Body of pancreas (tissue), 4 donors: ENCODE results near the gene CCER1. TPM values are rescaled to one million over a fixed set of nuclear protein-coding genes. Genes with fewer than 3 reads are reported as not detected.

Experiments used
- ATAC-seq: fragments of 150-250 bp; one replicate; pipeline ENCODE4 v1.9.1; 2016
- DNase-seq, 4 donors: peaks; one replicate each; pipeline ENCODE4 v3.0.0-alpha.2; 2019
- H3K27ac ChIP-seq, 4 donors: fragments of 200-600 bp; sonication (generic); 1 replicate in 3 of 4; 2 replicates in 1 of 4; pipeline versions ENCODE4 v1.5.1 to v1.6.1; 2016 to 2019; ENCODE audit warnings: mild to moderate bottlenecking in 1 of 4, mixed read lengths in 1 of 4, moderate library complexity in 1 of 4
- H3K27me3 ChIP-seq, 2 donors: fragments of 200-600 bp; sonication (generic); one replicate each; pipeline ENCODE4 v1.6.0; 2016; ENCODE audit warnings: mild to moderate bottlenecking in 1 of 2
- H3K36me3 ChIP-seq, 2 donors: fragments of 200-600 bp; sonication (generic); replicated peaks in 1 of 2; 2 replicates each; pipeline ENCODE4 v1.5.1; 2016; ENCODE audit warnings: low read depth in 2 of 2; ENCODE audit not compliant: insufficient read depth in 1 of 2
- H3K4me1 ChIP-seq: fragments of 200-600 bp; sonication (generic); one replicate; pipeline ENCODE4 v1.6.0; 2016
- H3K4me3 ChIP-seq, 2 donors: fragments of 200-600 bp; sonication (generic); 1 replicate in 1 of 2; 2 replicates in 1 of 2; pipeline ENCODE4 v1.5.1; 2016 to 2019
- H3K9me3 ChIP-seq, 3 donors: fragments of 200-600 bp; sonication (generic); 1 replicate in 2 of 3; 2 replicates in 1 of 3; pipeline ENCODE4 v1.5.1; 2016
- CTCF ChIP-seq, 7 experiments: fragments of 450-650 bp in 4 of 7; fragments of 200-600 bp in 3 of 7; sonication (generic) in 3 of 7; IDR thresholded peaks; one replicate each; pipeline ENCODE4 v1.5.1; 2016 to 2019; ENCODE audit warnings: antibody characterized with exemption in 7 of 7
- POLR2A ChIP-seq, 3 donors: fragments of 450-650 bp; IDR thresholded peaks; one replicate each; pipeline ENCODE4 v1.6.1; 2016; ENCODE audit warnings: antibody characterized with exemption in 3 of 3, mild to moderate bottlenecking in 2 of 3
- WGBS, 2 donors: methylation state at CpG; one replicate each; pipeline ENCODE4 v1.1.5; 2017; 5-methylcytosine and 5-hydroxymethylcytosine counted together
- intact Hi-C: fragments of 100-400 bp; cut with DNase I; formaldehyde crosslinking; loops from one replicate; pipeline ENCODE4 v1.15.1; 2023
- total RNA-seq, 2 donors: library from RNA; depleted of rRNA; stranded (reverse); fragments of >200 nt; gene quantifications; one replicate each; pipeline ENCODE4 v1.1.0, GENCODE V29; 2016

Gene CCER1
- total RNA-seq, 2 donors from 2014 or later, result not detected

- Histone ChIP-seq H3K4me3 (no peak overlapping the region), H3K36me3 (no peaks in the 10 kb centered on the region), H3K4me1 (no peaks in the 10 kb centered on the region), H3K9me3 (no peaks in the 10 kb centered on the region), H3K27me3 (no peaks in the 10 kb centered on the region), H3K27ac (no peak overlapping the region)
- intact Hi-C loops, result loop anchor here (10.0 kb wide), 1 partner anchor 384 kb away; no protein-coding TSS in a partner anchor
- ATAC-seq (no peak), DNase-seq (no peak)
- TF ChIP-seq POLR2A (IDR thresholded peaks at IDR 0.05) (no peak), CTCF (IDR thresholded peaks at IDR 0.05) (no peak)
Observed at GRCh38 chr12:90970911-90971310, 15.9 kb upstream of the CCER1 start.

GRCh38 chr12:90970471-90970870 is 15.5 kb upstream of the CCER1 start:
- H3K36me3 ChIP-seq, result no peaks in the 10 kb centered on the region
- H3K27me3 ChIP-seq, result no peaks in the 10 kb centered on the region
- H3K9me3 ChIP-seq, result no peaks in the 10 kb centered on the region
- H3K27ac ChIP-seq, result no peak overlapping the region
- intact Hi-C loops, result loop anchor here (10.0 kb wide), 1 partner anchor 384 kb away; no protein-coding TSS in a partner anchor
- no peak for TF ChIP-seq POLR2A (IDR thresholded peaks at IDR 0.05)
- TF ChIP-seq CTCF (IDR thresholded peaks at IDR 0.05), result no peak
- H3K4me1 ChIP-seq, result no peaks in the 10 kb centered on the region
- ATAC-seq (no peak), DNase-seq (no peak)
- no peak overlapping the region for H3K4me3 ChIP-seq

- no peaks in the 10 kb centered on the region for H3K4me1 ChIP-seq
- TF ChIP-seq CTCF (IDR thresholded peaks at IDR 0.05) (no peak), POLR2A (IDR thresholded peaks at IDR 0.05) (no peak)
- ATAC-seq, result no peak
- no peak overlapping the region for H3K27ac ChIP-seq
- no peaks in the 10 kb centered on the region for H3K27me3 ChIP-seq
- WGBS, 2 donors, result 86 to 89% methylated on average over 2 of the region's 2 CpGs
- intact Hi-C loops, result loop anchor here (10.0 kb wide), 1 partner anchor 385 kb away; no protein-coding TSS in a partner anchor
- no peak overlapping the region for H3K4me3 ChIP-seq
- H3K36me3 ChIP-seq, result no peaks in the 10 kb centered on the region
- H3K9me3 ChIP-seq, result no peaks in the 10 kb centered on the region
- DNase-seq, result no peak
Observed at GRCh38 chr12:90969851-90970250, 14.9 kb upstream of the CCER1 start.

GRCh38 chr12:90969346-90969745 is 14.4 kb upstream of the CCER1 start:
- no peak for ATAC-seq
- Histone ChIP-seq H3K4me3 (no peak overlapping the region), H3K4me1 (no peaks in the 10 kb centered on the region), H3K27ac (no peak overlapping the region), H3K27me3 (no peaks in the 10 kb centered on the region), H3K9me3 (no peaks in the 10 kb centered on the region), H3K36me3 (no peaks in the 10 kb centered on the region)
- TF ChIP-seq CTCF (IDR thresholded peaks at IDR 0.05), result no peak
- no peak for TF ChIP-seq POLR2A (IDR thresholded peaks at IDR 0.05)
- 0% methylated on average over 1 of the region's 1 CpG for WGBS, 2 donors
- DNase-seq, result no peak
- intact Hi-C loops, result no loop called here

GRCh38 chr12:90965204-90965603 is 10.2 kb upstream of the CCER1 start:
- Histone ChIP-seq H3K4me3 (no peak overlapping the region), H3K27ac (no peak overlapping the region), H3K9me3 (no peaks in the 10 kb centered on the region), H3K4me1 (no peaks in the 10 kb centered on the region), H3K36me3 (no peaks in the 10 kb centered on the region), H3K27me3 (no peaks in the 10 kb centered on the region)
- no peak for TF ChIP-seq CTCF (IDR thresholded peaks at IDR 0.05)
- TF ChIP-seq POLR2A (IDR thresholded peaks at IDR 0.05), result no peak
- ATAC-seq (no peak), DNase-seq (no peak)
- 63 to 76% methylated on average over 2 of the region's 2 CpGs for WGBS, 2 donors
- intact Hi-C loops, result no loop called here
